ENCODE data around the gene ADK.
A peak's percentile ranks its signal among the peaks of the same experiment; 100 is the strongest.
"Not testable (repeated sequence)": the region's sequence is repeated elsewhere in the genome, so short reads cannot be mapped to it uniquely, and the experiment has no call there.

ADK gene

DNA sequence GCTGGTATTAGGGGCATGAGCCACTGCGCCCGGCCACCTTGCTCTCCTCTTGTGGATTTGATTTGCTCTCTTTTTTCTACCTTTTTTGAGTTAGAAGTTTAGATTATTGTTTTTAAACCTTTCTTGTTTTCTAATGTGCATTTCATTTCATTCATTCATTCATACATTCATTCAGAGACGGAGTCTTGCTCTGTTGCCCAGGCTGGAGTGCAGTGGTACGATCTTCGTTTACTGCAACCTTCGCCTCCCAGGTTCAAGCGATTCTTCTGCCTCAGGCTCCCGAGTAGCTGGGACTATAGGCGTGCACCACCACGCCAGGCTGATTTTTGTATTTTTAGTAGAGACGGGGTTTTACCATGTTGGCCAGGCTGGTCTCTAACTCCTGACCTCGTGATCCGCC, 37.6 kb downstream of the ADK start:
- DNase-seq = not testable (repeated sequence)

- DNase-seq = peak; percentile 42
Observed at GRCh38 chr10:74189999-74190421, 39.0 kb downstream of the ADK start.

DNA sequence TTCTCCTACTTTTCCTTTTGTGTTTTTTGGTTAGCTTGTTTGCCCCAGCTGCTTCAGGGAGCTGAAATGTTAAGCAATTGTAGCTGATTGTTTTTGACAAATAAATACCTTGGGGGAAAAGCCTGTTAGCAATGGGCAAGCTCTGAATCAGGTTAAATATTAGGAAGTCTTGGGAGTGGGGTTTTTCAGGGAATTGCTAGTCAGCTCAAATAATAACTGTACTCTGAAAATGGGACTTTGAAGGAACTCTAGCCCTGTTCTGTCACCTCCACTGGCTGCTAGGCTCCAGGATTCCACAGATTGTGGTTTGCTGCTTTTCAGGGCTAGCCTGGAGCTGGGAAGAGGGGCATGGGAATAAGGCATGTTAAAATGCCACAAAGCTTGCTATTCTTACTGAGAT, 39.5 kb downstream of the ADK start:
- no peak for DNase-seq

DNA sequence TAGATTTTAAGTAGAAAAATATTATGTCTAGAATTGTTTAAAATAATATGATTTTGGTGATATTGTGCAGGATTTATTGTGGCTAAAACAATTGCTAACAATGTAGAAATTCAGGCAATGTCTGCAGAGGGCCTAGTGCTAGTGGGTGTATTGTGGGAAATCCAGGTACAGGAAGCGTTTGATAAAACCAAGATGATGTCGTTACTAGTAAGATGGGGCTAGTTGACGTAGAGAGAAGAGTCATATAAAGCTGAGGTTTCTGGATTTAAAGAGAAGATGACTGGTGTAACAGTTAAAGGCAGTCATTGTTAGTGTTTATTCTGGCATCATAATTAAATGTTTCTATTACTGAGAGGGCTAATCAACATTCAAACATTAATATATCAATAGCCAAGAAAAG, 43.5 kb downstream of the ADK start:
- no peak for DNase-seq

DNA sequence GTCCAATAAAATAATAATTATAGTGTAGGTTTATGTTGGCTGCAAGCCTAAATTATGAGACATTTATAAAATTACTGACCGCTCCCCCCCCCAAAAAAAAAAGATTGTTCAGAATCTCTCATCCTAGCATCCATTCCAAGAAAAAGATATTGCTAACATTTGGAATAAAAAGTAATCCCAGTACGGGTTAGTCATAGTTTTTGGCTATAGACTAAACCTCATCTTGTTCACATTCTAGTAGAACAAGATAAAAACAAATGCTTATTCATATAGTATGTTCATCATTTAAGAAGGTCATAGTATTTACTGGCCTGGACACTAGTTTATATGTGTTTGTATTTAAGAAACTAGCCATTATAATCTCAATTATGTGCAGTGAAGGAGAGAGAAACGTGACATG, 44.0 kb downstream of the ADK start:
- DNase-seq = no peak

- no peak for DNase-seq
Observed at GRCh38 chr10:74199315-74199714, 48.3 kb downstream of the ADK start.

- DNase-seq = no peak
Observed at GRCh38 chr10:74202356-74202755, 51.3 kb downstream of the ADK start.

GRCh38 chr10:74206746-74207145, 55.7 kb downstream of the ADK start:
- DNase-seq = no peak

GRCh38 chr10:74207691-74208480, 56.9 kb downstream of the ADK start:
- DNase-seq = no peak

DNA sequence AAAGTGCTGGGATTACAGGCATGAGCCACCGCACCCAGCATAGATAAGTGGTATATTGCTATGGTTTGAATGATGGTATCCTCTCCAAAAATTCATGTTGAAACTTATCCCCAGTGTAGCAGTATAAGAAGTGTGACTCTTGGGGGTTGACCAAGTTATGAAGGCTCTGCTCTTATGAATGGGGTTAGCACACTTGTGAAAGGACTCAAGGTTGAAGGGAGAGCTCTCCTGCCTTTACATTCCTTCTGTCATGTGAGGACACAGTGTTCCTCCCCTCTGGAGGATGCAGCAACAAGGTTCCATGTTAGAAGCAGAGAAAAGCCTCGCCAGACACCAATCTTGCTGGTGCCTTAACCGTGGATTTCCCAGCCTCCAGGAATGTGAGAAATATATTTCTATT, 58.0 kb downstream of the ADK start:
- DNase-seq = no peak

- DNase-seq = no peak
Observed at GRCh38 chr10:74213019-74213418, 62.0 kb downstream of the ADK start.

DNA sequence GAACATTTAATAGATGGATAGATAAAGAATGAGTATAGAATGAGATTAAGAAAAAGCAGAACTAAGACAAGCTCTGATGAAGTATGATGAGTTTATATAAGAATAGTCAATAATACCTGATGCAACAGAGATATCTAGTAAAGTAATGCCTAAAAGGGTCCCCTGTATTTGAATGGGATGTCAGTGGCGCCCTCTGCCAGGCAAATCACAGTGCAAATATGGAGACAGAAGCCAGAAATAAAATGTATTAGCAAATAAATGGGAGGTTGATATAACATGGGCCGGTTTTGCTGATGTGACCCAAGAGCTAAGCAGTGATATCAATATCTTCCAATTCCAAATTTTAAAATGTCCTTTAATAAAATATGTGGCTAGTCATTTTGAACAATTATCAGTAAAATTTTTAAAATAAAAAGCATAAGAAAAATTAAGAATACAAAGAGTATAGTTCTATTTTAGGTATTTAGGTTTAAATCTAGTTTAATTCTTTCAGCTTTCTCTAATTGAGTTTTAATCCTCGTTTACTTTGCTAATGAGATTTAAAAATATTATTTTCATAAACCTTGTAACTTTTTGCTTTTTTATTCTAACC, 62.6 kb downstream of the ADK start:
- peak; percentile 70 for DNase-seq

- not testable (repeated sequence) for DNase-seq
Observed at GRCh38 chr10:74217110-74217509, 66.1 kb downstream of the ADK start.

DNA sequence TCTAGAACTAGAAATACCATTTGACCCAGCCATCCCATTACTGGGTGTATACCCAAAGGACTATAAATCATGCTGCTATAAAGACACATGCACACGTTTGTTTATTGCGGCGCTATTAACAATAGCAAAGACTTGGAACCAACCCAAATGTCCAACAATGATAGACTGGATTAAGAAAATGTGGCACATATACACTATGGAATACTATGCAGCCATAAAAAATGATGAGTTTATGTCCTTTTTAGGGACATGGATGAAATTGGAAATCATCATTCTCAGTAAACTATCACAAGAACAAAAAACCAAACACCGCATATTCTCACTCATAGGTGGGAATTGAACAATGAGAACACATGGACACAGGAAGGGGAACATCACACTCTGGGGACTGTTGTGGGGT, 71.4 kb downstream of the ADK start:
- DNase-seq = not testable (repeated sequence)

GRCh38 chr10:74223755-74224529, 72.9 kb downstream of the ADK start:
- DNase-seq = no peak

- peak; percentile 38 for DNase-seq
Observed at GRCh38 chr10:74227697-74228424, 76.8 kb downstream of the ADK start.

DNA sequence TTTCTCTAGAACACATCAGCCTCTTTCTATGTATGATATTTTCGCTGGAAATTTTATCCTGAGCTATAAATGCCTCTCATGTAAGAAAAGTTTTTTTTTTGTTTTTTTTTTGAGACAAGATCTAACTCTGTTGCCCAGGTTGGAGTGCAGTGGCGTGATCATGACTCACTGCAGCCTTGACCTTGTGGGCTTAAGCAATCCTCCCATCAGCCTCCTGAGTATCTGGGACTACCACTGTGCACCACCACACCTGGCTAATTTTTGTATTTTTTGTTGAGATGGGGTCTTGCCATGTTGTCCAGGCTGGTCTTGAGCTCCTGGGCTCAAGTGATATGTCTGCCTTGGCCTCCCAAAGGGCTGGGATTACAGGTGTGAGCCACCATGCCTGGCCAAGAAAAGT, 80.4 kb downstream of the ADK start:
- no peak for DNase-seq

- DNase-seq = no peak
Observed at GRCh38 chr10:74233281-74233680, 82.3 kb downstream of the ADK start.

DNA sequence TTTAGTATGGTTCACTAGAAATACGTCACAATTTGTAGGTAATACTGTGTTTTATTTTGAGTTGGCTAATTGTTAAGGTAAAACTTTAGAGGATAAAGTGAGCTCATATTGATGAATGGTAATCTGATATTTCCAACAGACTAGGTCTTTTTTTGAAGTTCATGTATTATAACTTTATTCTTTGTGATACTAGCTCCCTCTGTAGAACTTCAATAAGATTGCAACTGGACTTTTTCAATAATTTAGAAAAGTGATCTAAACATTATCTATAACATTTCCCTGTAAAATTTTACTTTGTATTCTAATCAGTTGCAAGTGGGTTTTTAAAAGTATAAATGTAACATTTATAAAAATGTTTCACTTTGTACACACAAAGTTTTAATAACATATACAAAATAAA, 83.5 kb downstream of the ADK start:
- DNase-seq = no peak

DNA sequence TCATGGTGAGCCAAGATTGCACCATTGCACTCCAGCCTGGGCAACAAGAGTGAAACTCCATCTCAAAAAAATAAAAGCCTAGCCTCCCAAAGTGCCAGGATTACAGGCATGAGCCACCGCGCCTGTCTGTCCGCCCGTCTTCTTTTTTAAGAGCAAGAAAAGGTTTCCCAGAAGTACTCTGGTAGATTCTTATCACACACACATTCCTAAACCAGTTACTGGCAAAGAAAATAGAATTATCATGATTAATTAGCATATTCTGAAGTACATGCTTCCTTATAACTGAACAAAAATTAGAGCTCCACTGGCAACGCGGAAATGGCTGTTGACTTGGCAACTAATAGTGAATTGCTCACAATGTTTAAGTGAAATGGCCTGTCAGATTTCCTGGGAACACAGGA, 87.0 kb downstream of the ADK start:
- DNase-seq = no peak

DNA sequence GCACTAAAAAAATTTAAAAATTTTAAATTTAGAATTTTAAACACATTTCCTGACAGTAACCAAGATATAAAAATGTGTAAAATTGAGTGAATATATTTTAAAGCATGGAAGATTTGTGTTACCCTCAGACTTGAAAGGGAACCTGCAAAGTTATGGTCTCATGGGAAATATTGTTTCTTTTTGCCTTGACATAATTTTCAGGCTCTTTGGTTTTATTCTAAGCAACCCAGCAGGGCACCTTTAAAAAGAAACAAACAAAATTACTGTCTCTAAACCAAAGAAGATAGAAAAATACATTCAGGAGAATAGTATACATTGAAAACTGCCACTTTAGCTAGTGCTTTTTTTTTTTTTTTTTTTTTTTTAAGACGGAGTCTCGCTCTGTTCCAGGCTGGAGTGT, 87.5 kb downstream of the ADK start:
- DNase-seq = no peak

- DNase-seq = no peak
Observed at GRCh38 chr10:74243067-74243466, 92.0 kb downstream of the ADK start.

DNA sequence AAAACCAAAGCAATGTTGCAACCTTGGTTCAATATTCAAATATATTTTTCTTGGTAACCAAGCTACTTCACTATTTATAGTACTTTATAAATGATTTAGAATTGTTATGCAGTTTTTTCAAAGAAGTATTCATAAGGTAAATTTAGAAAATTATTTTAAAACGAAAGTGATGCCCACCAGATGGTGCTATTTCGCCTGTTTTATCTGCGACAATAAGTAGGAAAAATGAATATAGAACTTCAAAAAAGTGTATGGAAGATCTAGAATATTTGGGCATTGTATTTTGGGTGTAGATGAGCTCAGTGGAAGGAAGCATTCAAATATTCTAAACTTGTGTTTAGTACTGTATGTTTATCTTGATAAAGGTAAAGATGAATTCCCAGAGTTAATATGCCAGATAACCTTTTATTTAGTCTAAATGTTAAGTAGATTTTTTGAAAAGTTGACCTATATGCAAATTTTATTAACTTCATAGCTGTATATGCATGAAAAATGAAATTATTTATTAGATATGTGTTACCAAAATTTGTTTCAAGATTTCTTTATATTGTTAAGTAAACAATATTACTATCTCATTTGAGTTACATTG, 93.2 kb downstream of the ADK start:
- peak; percentile 40 for DNase-seq
